H1 (cell line): Measurements from ENCODE around the gene DIP2C. TPM values are rescaled to one million over a fixed set of nuclear protein-coding genes. Genes with fewer than 3 reads are reported as not detected.

Experiments
- CTCF ChIA-PET: fragments of 300-600 bp; sonication (Branson Sonifier 250); formaldehyde crosslinking; loops from one replicate; lab custom pipeline; 2021; ENCODE audit not compliant: partially characterized antibody; lab: Charles Lee
- POLR2A ChIA-PET: fragments of 300-600 bp; sonication (Branson Sonifier 250); formaldehyde crosslinking; loops from one replicate; lab custom pipeline; 2021; ENCODE audit warnings: inconsistent platforms; ENCODE audit not compliant: partially characterized antibody; lab: Charles Lee
- DNase-seq, 2 experiments: peaks; one replicate each; pipeline versions ENCODE4 v3.0.0 to v3.0.0-alpha.2; 2010 to 2022; ENCODE audit warnings: low spot score in 2 of 2, low read depth in 1 of 2, mixed read lengths in 1 of 2
- FAIRE-seq: peaks from 2 replicates; lab custom pipeline; 2011; peaks lifted over from hg19 to GRCh38; lab: Jason Lieb, UNC
- H2AFZ ChIP-seq: 2 replicates; pipeline ENCODE4 v1.8.1; 2012; ENCODE audit warnings: low read length, inconsistent platforms
- H2AK5ac ChIP-seq: 2 replicates; pipeline ENCODE4 v1.6.1; 2013; ENCODE audit warnings: low read depth, low read length
- H2BK120ac ChIP-seq: replicated peaks from 2 replicates; pipeline ENCODE3; 2013; ENCODE audit warnings: low read depth, low read length, inconsistent platforms
- H2BK12ac ChIP-seq: 2 replicates; pipeline ENCODE4 v1.6.1; 2013; ENCODE audit warnings: low read depth, low read length
- H2BK15ac ChIP-seq: 2 replicates; pipeline ENCODE4 v1.6.1; 2013; ENCODE audit warnings: low read length
- H2BK20ac ChIP-seq: 2 replicates; pipeline ENCODE4 v1.6.1; 2013; ENCODE audit warnings: low read length
- H2BK5ac ChIP-seq: 2 replicates; pipeline ENCODE4 v1.6.1; 2013; ENCODE audit warnings: low read depth, low read length
- H3K14ac ChIP-seq: 2 replicates; pipeline ENCODE4 v1.6.1; 2013; ENCODE audit warnings: inconsistent platforms; ENCODE audit not compliant: insufficient read length
- H3K18ac ChIP-seq: 2 replicates; pipeline ENCODE4 v1.6.1; 2013; ENCODE audit warnings: low read length; ENCODE audit errors: extremely low read depth
- H3K23ac ChIP-seq: 2 replicates; pipeline ENCODE4 v1.6.1; 2013; ENCODE audit warnings: inconsistent platforms; ENCODE audit not compliant: insufficient read length
- H3K23me2 ChIP-seq: 2 replicates; pipeline ENCODE4 v1.6.1; 2013; ENCODE audit warnings: low read depth, low read length
- H3K27ac ChIP-seq: 2 replicates; pipeline ENCODE4 v1.6.1; 2011; ENCODE audit warnings: low read depth, low read length, inconsistent platforms
- H3K27me3 ChIP-seq, 4 experiments: replicated peaks in 1 of 4; 1 replicate in 1 of 4; 2 replicates in 3 of 4; pipeline versions ENCODE4 v1.6.1 to v1.8.1; 2011 to 2013; ENCODE audit warnings: low read length in 3 of 4, mild to moderate bottlenecking in 3 of 4, inconsistent platforms in 2 of 4, mixed read lengths in 2 of 4, moderate library complexity in 1 of 4; ENCODE audit not compliant: control insufficient read depth in 3 of 4, insufficient read depth in 3 of 4; ENCODE audit errors: extremely low read depth in 1 of 4
- H3K36me3 ChIP-seq, 4 experiments: 2 replicates each; pipeline versions ENCODE4 v1.6.1 to v1.8.1; 2011 to 2013; ENCODE audit warnings: mild to moderate bottlenecking in 4 of 4, low read length in 3 of 4, moderate library complexity in 2 of 4, control low read depth in 1 of 4, inconsistent platforms in 1 of 4; ENCODE audit not compliant: insufficient read depth in 4 of 4, control insufficient read depth in 2 of 4
- H3K4ac ChIP-seq: replicated peaks from 2 replicates; pipeline ENCODE3; 2013; ENCODE audit warnings: low read length, low read depth, mixed read lengths, inconsistent platforms; ENCODE audit not compliant: insufficient read length
- H3K4me1 ChIP-seq, 4 experiments: replicated peaks in 1 of 4; 1 replicate in 1 of 4; 2 replicates in 3 of 4; pipeline versions ENCODE4 v1.6.1 to v1.8.1; 2011 to 2013; ENCODE audit warnings: low read length in 3 of 4, inconsistent platforms in 2 of 4, mixed read lengths in 1 of 4; ENCODE audit not compliant: insufficient read depth in 4 of 4, control insufficient read depth in 3 of 4
- H3K4me2 ChIP-seq, 2 experiments: 2 replicates each; pipeline versions ENCODE4 v1.6.1 to v1.8.1; 2011 to 2013; ENCODE audit warnings: low read depth in 2 of 2, low read length in 2 of 2, control low read depth in 1 of 2, inconsistent platforms in 1 of 2, mild to moderate bottlenecking in 1 of 2; ENCODE audit not compliant: insufficient read depth in 1 of 2
- H3K4me3 ChIP-seq, 4 experiments: fragments of 200-600, 300-600 bp in 1 of 4; sonication (generic), shearing (Covaris generic), sonication (Bioruptor Twin) in 1 of 4; 2 replicates each; pipeline versions ENCODE4 v1.5.1 to v1.8.1; 2011 to 2016; ENCODE audit warnings: low read length in 4 of 4, low read depth in 3 of 4, control low read depth in 2 of 4, inconsistent platforms in 2 of 4, mild to moderate bottlenecking in 2 of 4, mixed read lengths in 1 of 4, moderate library complexity in 1 of 4; ENCODE audit not compliant: insufficient read depth in 2 of 4; ENCODE audit errors: extremely low read depth in 1 of 4
- H3K56ac ChIP-seq: replicated peaks from 2 replicates; pipeline ENCODE3; 2013; ENCODE audit warnings: low read depth, mild to moderate bottlenecking, mixed read lengths, low read length, inconsistent platforms; ENCODE audit not compliant: insufficient read length
- H3K79me1 ChIP-seq: 2 replicates; pipeline ENCODE4 v1.6.1; 2013; ENCODE audit warnings: low read depth, low read length, control low read depth
- H3K79me2 ChIP-seq, 2 experiments: 2 replicates each; pipeline versions ENCODE4 v1.6.1 to v1.8.1; 2012 to 2013; ENCODE audit warnings: low read length in 2 of 2, mild to moderate bottlenecking in 2 of 2, inconsistent platforms in 1 of 2; ENCODE audit not compliant: insufficient read depth in 2 of 2, control insufficient read depth in 1 of 2
- H3K9ac ChIP-seq, 4 experiments: replicated peaks in 1 of 4; 1 replicate in 1 of 4; 2 replicates in 3 of 4; pipeline versions ENCODE4 v1.6.1 to v1.8.1; 2011 to 2013; ENCODE audit warnings: low read depth in 3 of 4, low read length in 3 of 4, control low read depth in 2 of 4, mild to moderate bottlenecking in 2 of 4, moderate library complexity in 2 of 4, inconsistent platforms in 1 of 4; ENCODE audit errors: extremely low read depth in 1 of 4
- H3K9me3 ChIP-seq, 2 experiments: 2 replicates each; pipeline versions ENCODE4 v1.6.1 to v1.8.1; 2012 to 2013; ENCODE audit warnings: mild to moderate bottlenecking in 2 of 2, moderate library complexity in 2 of 2, control low read depth in 1 of 2, inconsistent platforms in 1 of 2, low read depth in 1 of 2, low read length in 1 of 2, mixed read lengths in 1 of 2; ENCODE audit not compliant: insufficient read depth in 2 of 2
- H4K20me1 ChIP-seq, 2 experiments: replicated peaks in 1 of 2; 2 replicates each; pipeline versions ENCODE3 to v1.8.1; 2011 to 2013; ENCODE audit warnings: inconsistent platforms in 2 of 2, low read length in 2 of 2, mild to moderate bottlenecking in 1 of 2; ENCODE audit not compliant: insufficient read depth in 2 of 2, control insufficient read depth in 1 of 2
- H4K5ac ChIP-seq: 2 replicates; pipeline ENCODE4 v1.6.1; 2013; ENCODE audit warnings: low read length, low read depth, mixed read lengths, inconsistent platforms; ENCODE audit not compliant: insufficient read length
- H4K8ac ChIP-seq: 2 replicates; pipeline ENCODE4 v1.8.0; 2013; ENCODE audit warnings: mild to moderate bottlenecking, moderate library complexity, low read length, inconsistent platforms; ENCODE audit not compliant: insufficient read depth; ENCODE audit errors: extremely low read depth
- H4K91ac ChIP-seq: replicated peaks from 2 replicates; pipeline ENCODE3; 2013; ENCODE audit warnings: low read length, mixed read lengths, inconsistent platforms; ENCODE audit not compliant: insufficient read length
- ATF3 ChIP-seq: IDR thresholded peaks from 2 replicates; pipeline ENCODE4 v1.6.1; 2011; ENCODE audit warnings: low read depth, mild to moderate bottlenecking, low read length; ENCODE audit not compliant: insufficient read depth
- BACH1 ChIP-seq: IDR thresholded peaks from 2 replicates; pipeline ENCODE4 v1.6.1; 2012; ENCODE audit warnings: low read length, improper control_type of control experiment
- BCL11A ChIP-seq, 2 experiments: IDR thresholded peaks; one replicate each; pipeline ENCODE4 v1.6.1; 2011; ENCODE audit warnings: low read depth in 2 of 2, low read length in 2 of 2, mild to moderate bottlenecking in 2 of 2
- CBX8 ChIP-seq: fragments of 300-800, 300-1000 bp; sonication (generic); IDR thresholded peaks from 2 replicates; pipeline ENCODE4 v1.7.1; 2016; ENCODE audit warnings: low read depth, low read length, borderline replicate concordance
- CHD2 ChIP-seq: IDR thresholded peaks from 2 replicates; pipeline ENCODE4 v1.6.1; 2012; ENCODE audit warnings: low read length, improper control_type of control experiment
- CREB1 ChIP-seq: IDR thresholded peaks from 2 replicates; pipeline ENCODE4 v1.6.1; 2012; ENCODE audit warnings: inconsistent platforms
- EZH2 ChIP-seq: fragments of 200-600 bp; sonication (generic); IDR thresholded peaks from 2 replicates; pipeline ENCODE4 v1.7.1; 2012; ENCODE audit warnings: low read depth, mild to moderate bottlenecking, moderate library complexity, low read length, inconsistent platforms; ENCODE audit not compliant: severe bottlenecking
- KDM4A ChIP-seq: IDR thresholded peaks from one replicate; pipeline ENCODE4 v1.7.1; 2012; ENCODE audit warnings: low read depth, mild to moderate bottlenecking, moderate library complexity, low read length, inconsistent platforms; ENCODE audit not compliant: severe bottlenecking
- POU5F1 ChIP-seq: IDR thresholded peaks from 2 replicates; pipeline ENCODE4 v1.6.1; 2011; ENCODE audit warnings: low read depth, mild to moderate bottlenecking, low read length, moderate library complexity
- SIN3A ChIP-seq, 2 experiments: IDR thresholded peaks in 1 of 2; conservative IDR thresholded peaks in 1 of 2; 2 replicates each; pipeline ENCODE4 v1.6.1; 2011 to 2012; ENCODE audit warnings: low read length in 2 of 2, improper control_type of control experiment in 1 of 2, low read depth in 1 of 2, mild to moderate bottlenecking in 1 of 2
- SP1 ChIP-seq: IDR thresholded peaks from 2 replicates; pipeline ENCODE4 v1.6.1; 2011; ENCODE audit warnings: low read depth, low read length
- SP4 ChIP-seq: IDR thresholded peaks from 2 replicates; pipeline ENCODE4 v1.6.1; 2012; ENCODE audit warnings: low read length, inconsistent platforms
- SUZ12 ChIP-seq: fragments of 200-600 bp; sonication (generic); IDR thresholded peaks from 2 replicates; pipeline ENCODE4 v1.6.1; 2012; ENCODE audit warnings: mild to moderate bottlenecking, inconsistent platforms, low read length, moderate library complexity, mixed read lengths
- TCF12 ChIP-seq: IDR thresholded peaks from 2 replicates; pipeline ENCODE4 v1.6.1; 2011; ENCODE audit warnings: low read depth, mild to moderate bottlenecking, low read length
- ZNF274 ChIP-seq: IDR thresholded peaks from 2 replicates; pipeline ENCODE4 v1.7.0; 2012; ENCODE audit warnings: low read length, borderline replicate concordance; ENCODE audit errors: extremely low read depth
- WGBS, 2 experiments: shearing (Covaris generic) in 1 of 2; methylation state at CpG; one replicate each; pipeline versions ENCODE4 v1.1.6 to v1.1.7; 2013 to 2015; ENCODE audit warnings: low lambda C conversion rate in 2 of 2, mixed read lengths in 2 of 2, inconsistent platforms in 1 of 2, low coverage in 1 of 2, missing lambda C conversion rate in 1 of 2; ENCODE audit not compliant: insufficient replicate concordance in 2 of 2, insufficient coverage in 1 of 2, insufficient read length in 1 of 2; ENCODE audit errors: extremely low coverage in 1 of 2, missing lambda C conversion rate in 1 of 2; 5-methylcytosine and 5-hydroxymethylcytosine counted together
- polyA plus RNA-seq, 7 experiments: library from polyadenylated mRNA; depleted of rRNA in 3 of 7; stranded (reverse) in 5 of 7; unstranded in 2 of 7; fragments of >200 nt in 5 of 7; fragments of 200-250 nt in 2 of 7; gene quantifications; 1 replicate in 5 of 7; 2 replicates in 1 of 7; 4 replicates in 1 of 7; pipeline versions ENCODE4 v1.2.1 to v1.2.3, GENCODE V29; 2011 to 2013; ENCODE audit warnings: missing spikeins in 2 of 7, mixed read lengths in 2 of 7
- total RNA-seq: library from RNA; stranded (reverse); fragmentation: NEBNext Ultra II Directional; extraction: Animal tissue kit (Norgen Biotek cat#: 25700); gene quantifications from 2 replicates; pipeline ENCODE4 v1.2.1, GENCODE V29; 2021

The DIP2C gene
- total and polyA plus RNA-seq, 2 of the 8 experiments (the other 6 are each of a cell fraction or from before 2014, with no cell fraction given), result 3.8 to 9.3 TPM

- Histone ChIP-seq H2BK20ac (no peak overlapping the region), H2BK120ac (no peak overlapping the region), H3K23ac (no peak overlapping the region), H3K27me3 (no peaks in the 10 kb centered on the region), H4K5ac (no peak overlapping the region), H3K4ac (no peak overlapping the region), H3K23me2 (peaks cover 1% of the 10 kb centered on the region; the same call in 1 of the 2 replicates), H2AK5ac (no peak overlapping the region), H3K4me1 (peaks cover 5 to 18% (median 13%) of the 10 kb centered on the region in 4 experiments; a peak in 6 of 7 replicates), H3K4me3 (no peak overlapping the region), H3K79me2 (peaks cover 0 to 23% of the 10 kb centered on the region in 2 experiments; a peak in 3 of 4 replicates), H3K79me1 (peaks cover 11% of the 10 kb centered on the region), H2AFZ (no peak overlapping the region), H3K56ac (no peak overlapping the region), H3K18ac (no peak overlapping the region), H3K36me3 (no peaks in the 10 kb centered on the region), H3K14ac (no peak overlapping the region), H2BK12ac (no peak overlapping the region), H4K8ac (no peak overlapping the region; the same call in 1 of the 2 replicates), H2BK5ac (no peak overlapping the region; the same call in 1 of the 2 replicates), H4K20me1 (peaks cover 0 to 6% of the 10 kb centered on the region in 2 experiments), H2BK15ac (no peak overlapping the region), H3K9ac (no peak overlapping the region), H3K9me3 (peaks cover 4 to 6% of the 10 kb centered on the region in 2 experiments), H3K4me2 (no peak overlapping the region), H3K27ac (no peak overlapping the region), H4K91ac (no peak overlapping the region)
- DNase-seq (no peak), FAIRE-seq (no peak)
- WGBS, 2 experiments, result 90% methylated on average over 7 of the region's 8 CpGs; no CpG with 5 or more reads in 1 of the 2 experiments
- TF ChIP-seq BCL11A (IDR thresholded peaks at IDR 0.05; ENCODE audit: low read depth in 2 of 2, low read length in 2 of 2), result no peak
- TF ChIP-seq BACH1, result no peak
- TF ChIP-seq EZH2, result no peak
- TF ChIP-seq SP4, result no peak
- no peak for TF ChIP-seq KDM4A
- no peak for TF ChIP-seq CBX8
- no peak for TF ChIP-seq SIN3A (conservative IDR thresholded peaks at IDR 0.05 in 1 of 2, IDR thresholded peaks at IDR 0.05 in 1 of 2; ENCODE audit: low read depth in 1 of 2, low read length in 2 of 2)
- no peak for TF ChIP-seq SP1
- TF ChIP-seq CHD2, result no peak
- TF ChIP-seq POU5F1, result no peak
- TF ChIP-seq ZNF274, result no peak
- no peak for TF ChIP-seq TCF12
- TF ChIP-seq SUZ12, result no peak
- TF ChIP-seq ATF3, result no peak
- no peak for TF ChIP-seq CREB1
- CTCF ChIA-PET, result interaction anchor here (1.2 kb wide), 1 partner anchor 44 kb away, joined by 4 read pairs; no protein-coding TSS in a partner anchor
- POLR2A ChIA-PET, result interaction anchor here (1.8 kb wide), 1 partner anchor 13 kb away, joined by 5 read pairs; no protein-coding TSS in a partner anchor
Measured at GRCh38 chr10:559767-560047, 129.8 kb downstream of the DIP2C start.
